Neural cell (in vitro differentiated cells): ENCODE measurements around the gene DECR2. TPM values are rescaled to one million over a fixed set of nuclear protein-coding genes. Genes with fewer than 3 reads are reported as not detected.

Source experiments
- H2AFZ ChIP-seq: fragments of 200-600, 300-800 bp; sonication (generic), shearing (Covaris generic); 2 replicates; pipeline ENCODE4 v1.6.0; 2014; ENCODE audit warnings: low read depth, mild to moderate bottlenecking, antibody characterized with exemption, low read length, moderate library complexity
- H3F3A ChIP-seq: fragments of 200-600 bp; shearing (Covaris generic); 2 replicates; pipeline ENCODE4 v1.6.1; 2016; ENCODE audit warnings: mild to moderate bottlenecking, moderate library complexity, mixed read lengths, antibody characterized with exemption, low read length; ENCODE audit not compliant: insufficient read depth, poor library complexity, severe bottlenecking
- H3K27ac ChIP-seq: fragments of 200-600, 300-800 bp; sonication (generic), shearing (Covaris generic); 2 replicates; pipeline ENCODE4 v1.5.1; 2014; ENCODE audit warnings: mild to moderate bottlenecking, low read length, moderate library complexity
- H3K27me3 ChIP-seq: fragments of 300-800, 200-600 bp; sonication (generic), shearing (Covaris generic); 2 replicates; pipeline ENCODE4 v1.6.0; 2014; ENCODE audit warnings: mild to moderate bottlenecking, low read depth, low read length, moderate library complexity; ENCODE audit not compliant: insufficient read depth
- H3K36me3 ChIP-seq: fragments of 300-800, 200-600 bp; sonication (generic), shearing (Covaris generic); 2 replicates; pipeline ENCODE4 v1.5.1; 2014; ENCODE audit warnings: mild to moderate bottlenecking, antibody characterized with exemption, low read length, moderate library complexity; ENCODE audit not compliant: insufficient read depth
- H3K4me2 ChIP-seq: fragments of 300-800, 200-600 bp; sonication (generic), shearing (Covaris generic); 2 replicates; pipeline ENCODE4 v1.6.0; 2014; ENCODE audit warnings: mild to moderate bottlenecking, low read length
- H3K4me3 ChIP-seq: fragments of 300-800, 200-600 bp; sonication (generic), shearing (Covaris generic); 2 replicates; pipeline ENCODE4 v1.5.1; 2014; ENCODE audit warnings: mild to moderate bottlenecking, low read length, moderate library complexity
- H3K79me2 ChIP-seq: fragments of 200-600 bp; shearing (Covaris generic); replicated peaks from 2 replicates; pipeline ENCODE4 v1.6.0; 2014; ENCODE audit warnings: mild to moderate bottlenecking, low read length, moderate library complexity; ENCODE audit not compliant: insufficient read depth
- H3K9ac ChIP-seq: fragments of 300-800, 200-600 bp; sonication (generic), shearing (Covaris generic); 2 replicates; pipeline ENCODE4 v1.6.1; 2016; ENCODE audit warnings: mild to moderate bottlenecking, low read length, mixed read lengths
- H3K9me2 ChIP-seq: fragments of 200-600 bp; shearing (Covaris generic); 2 replicates; pipeline ENCODE4 v1.6.1; 2016; ENCODE audit warnings: mild to moderate bottlenecking, low read length, mixed read lengths; ENCODE audit not compliant: insufficient read depth
- H3K9me3 ChIP-seq: fragments of 200-600, 300-800 bp; sonication (generic), shearing (Covaris generic); 2 replicates; pipeline ENCODE4 v1.6.1; 2016; ENCODE audit warnings: mild to moderate bottlenecking, mixed run types, low read length, moderate library complexity, mixed read lengths
- H4K20me1 ChIP-seq: fragments of 200-600 bp; shearing (Covaris generic); 2 replicates; pipeline ENCODE4 v1.6.1; 2016; ENCODE audit warnings: mild to moderate bottlenecking, mixed run types; ENCODE audit not compliant: insufficient read depth
- CTCF ChIP-seq: fragments of 450-650 bp; IDR thresholded peaks from 2 replicates; pipeline ENCODE4 v1.5.1; 2014; ENCODE audit warnings: antibody characterized with exemption, mild to moderate bottlenecking, moderate library complexity; ENCODE audit not compliant: poor library complexity, severe bottlenecking
- EP300 ChIP-seq: fragments of 450-650 bp; conservative IDR thresholded peaks from 2 replicates; pipeline ENCODE4 v1.6.1; 2014; ENCODE audit warnings: antibody characterized with exemption, mild to moderate bottlenecking, moderate library complexity; ENCODE audit not compliant: poor library complexity, severe bottlenecking
- EZH2 ChIP-seq: fragments of 200-600, 300-800 bp; shearing (Covaris generic), sonication (generic); IDR thresholded peaks from 2 replicates; pipeline ENCODE4 v1.6.1; 2014; ENCODE audit warnings: antibody characterized with exemption, low read length, borderline replicate concordance, mild to moderate bottlenecking; ENCODE audit not compliant: insufficient read depth, poor library complexity, severe bottlenecking
- MXI1 ChIP-seq: fragments of 450-650 bp; conservative IDR thresholded peaks from 2 replicates; pipeline ENCODE4 v1.6.1; 2014; ENCODE audit warnings: antibody characterized with exemption, mild to moderate bottlenecking; ENCODE audit not compliant: poor library complexity, severe bottlenecking
- POLR2AphosphoS5 ChIP-seq: IDR thresholded peaks from 2 replicates; pipeline ENCODE4 v1.6.1; 2012
- RAD21 ChIP-seq: fragments of 450-650 bp; conservative IDR thresholded peaks from 2 replicates; pipeline ENCODE4 v1.6.1; 2014; ENCODE audit warnings: antibody characterized with exemption, mild to moderate bottlenecking, moderate library complexity
- REST ChIP-seq: IDR thresholded peaks from 2 replicates; pipeline ENCODE4 v1.6.1; 2012; ENCODE audit warnings: borderline replicate concordance
- SMC3 ChIP-seq: fragments of 450-650 bp; conservative IDR thresholded peaks from 2 replicates; pipeline ENCODE4 v1.6.1; 2014; ENCODE audit warnings: antibody characterized with exemption, mild to moderate bottlenecking, moderate library complexity; ENCODE audit not compliant: poor library complexity
- TAF1 ChIP-seq: IDR thresholded peaks from 2 replicates; pipeline ENCODE4 v1.6.1; 2012; ENCODE audit warnings: low read depth
- polyA plus RNA-seq: library from polyadenylated mRNA; depleted of rRNA; stranded (reverse); fragments of >200 nt; gene quantifications from 2 replicates; pipeline ENCODE4 v1.2.3, GENCODE V29; 2014

Gene DECR2
- polyA plus RNA-seq, 1 donor from 2014 or later = 58.8 TPM

GRCh38 chr16:389352-389751 is 12.3 kb upstream of the DECR2 start:
- no peak overlapping the region for H2AFZ ChIP-seq
- no peaks in the 10 kb centered on the region for H3K27me3 ChIP-seq
- H3K27ac ChIP-seq = no peak overlapping the region
- H3K9me2 ChIP-seq = no peaks in the 10 kb centered on the region
- H3K79me2 ChIP-seq = no peaks in the 10 kb centered on the region
- no peak overlapping the region for H3K4me3 ChIP-seq
- no peaks in the 10 kb centered on the region for H3K36me3 ChIP-seq
- H3K9me3 ChIP-seq = no peaks in the 10 kb centered on the region
- H3K4me2 ChIP-seq = no peak overlapping the region
- no peak overlapping the region for H3K9ac ChIP-seq
- H4K20me1 ChIP-seq = no peaks in the 10 kb centered on the region
- TF ChIP-seq MXI1 (no peak), CTCF (no peak), EP300 (no peak), EZH2 (no peak), TAF1 (no peak), SMC3 (no peak), REST (no peak), POLR2AphosphoS5 (no peak), RAD21 (no peak)
- no peaks in the 10 kb centered on the region for H3F3A ChIP-seq

- no peaks in the 10 kb centered on the region for H3K79me2 ChIP-seq
- no peak overlapping the region for H2AFZ ChIP-seq
- H3K4me2 ChIP-seq = no peak overlapping the region
- H3K4me3 ChIP-seq = no peak overlapping the region
- no peak overlapping the region for H3K9ac ChIP-seq
- no peak for TF ChIP-seq MXI1
- TF ChIP-seq TAF1 = no peak
- TF ChIP-seq SMC3 = peak; percentile 38
- TF ChIP-seq EP300 = no peak
- TF ChIP-seq REST = no peak
- no peak for TF ChIP-seq POLR2AphosphoS5
- TF ChIP-seq RAD21 = peak; percentile 62
- peak; percentile 63 for TF ChIP-seq CTCF
- TF ChIP-seq EZH2 = no peak
- H3K9me2 ChIP-seq = no peaks in the 10 kb centered on the region
- H3K27me3 ChIP-seq = no peaks in the 10 kb centered on the region
- H3F3A ChIP-seq = no peaks in the 10 kb centered on the region
- no peaks in the 10 kb centered on the region for H4K20me1 ChIP-seq
- no peaks in the 10 kb centered on the region for H3K9me3 ChIP-seq
- no peaks in the 10 kb centered on the region for H3K36me3 ChIP-seq
- H3K27ac ChIP-seq = no peak overlapping the region
Observed at GRCh38 chr16:391885-392335, 9.8 kb upstream of the DECR2 start.
